ENCODE measurements around the gene GGACT.
"Not testable (repeated sequence)": the region's sequence is repeated elsewhere in the genome, so short reads cannot be mapped to it uniquely, and the experiment has no call there.

The GGACT gene

GRCh38 chr13:100600915-100601314 is 12.3 kb upstream of the GGACT start:
- no peak for DNase-seq (ENCODE audit: low read depth in 2 of 2)

GRCh38 chr13:100600461-100600860 is 11.9 kb upstream of the GGACT start:
- no peak for DNase-seq (ENCODE audit: low read depth in 2 of 2)

- DNase-seq (ENCODE audit: low read depth in 2 of 2), result no peak
These were observed 8.7 kb upstream of the GGACT start for GRCh38 chr13:100597253-100597652.

GRCh38 chr13:100596516-100596915 is 7.9 kb upstream of the GGACT start:
- DNase-seq (ENCODE audit: low read depth in 2 of 2), result no peak

- no peak for DNase-seq (ENCODE audit: low read depth in 2 of 2)
These were observed 6.1 kb upstream of the GGACT start for GRCh38 chr13:100594731-100595130.

GRCh38 chr13:100594255-100594654 is 5.7 kb upstream of the GGACT start:
- no peak for DNase-seq (ENCODE audit: low read depth in 2 of 2)

- no peak for DNase-seq (ENCODE audit: low read depth in 2 of 2)
These were observed 663 bp upstream of the GGACT start for GRCh38 chr13:100589178-100589725.

- DNase-seq (ENCODE audit: low read depth in 2 of 2), result no peak
These were observed 3.7 kb downstream of the GGACT start for GRCh38 chr13:100584896-100585295.

GRCh38 chr13:100581504-100581903 is 7.1 kb downstream of the GGACT start:
- DNase-seq (ENCODE audit: low read depth in 2 of 2), result no peak

- DNase-seq (ENCODE audit: low read depth in 2 of 2), result no peak
These were observed 7.6 kb downstream of the GGACT start for GRCh38 chr13:100581030-100581429.

- DNase-seq (ENCODE audit: low read depth in 2 of 2), result no peak
These were observed 8.5 kb downstream of the GGACT start for GRCh38 chr13:100580045-100580444.

- not testable (repeated sequence) for DNase-seq (ENCODE audit: low read depth in 2 of 2)
These were observed 11.3 kb downstream of the GGACT start for GRCh38 chr13:100577239-100577638.

- peak; percentile 46 to 58 for DNase-seq (ENCODE audit: low read depth in 2 of 2)
These were observed 15.5 kb downstream of the GGACT start for GRCh38 chr13:100573121-100573520.

GRCh38 chr13:100566543-100566942 is 22.0 kb downstream of the GGACT start:
- no peak for DNase-seq (ENCODE audit: low read depth in 2 of 2)

- no peak for DNase-seq (ENCODE audit: low read depth in 2 of 2)
These were observed 23.3 kb downstream of the GGACT start for GRCh38 chr13:100565286-100565685.

- DNase-seq (ENCODE audit: low read depth in 2 of 2), result no peak
These were observed 24.0 kb downstream of the GGACT start for GRCh38 chr13:100564444-100565223.

- DNase-seq (ENCODE audit: low read depth in 2 of 2), result no peak
These were observed 24.8 kb downstream of the GGACT start for GRCh38 chr13:100563779-100564178.

- DNase-seq (ENCODE audit: low read depth in 2 of 2), result no peak
These were observed 26.9 kb downstream of the GGACT start for GRCh38 chr13:100561599-100562204.

GRCh38 chr13:100561158-100561499 is 27.5 kb downstream of the GGACT start:
- no peak for DNase-seq (ENCODE audit: low read depth in 2 of 2)

- DNase-seq (ENCODE audit: low read depth in 2 of 2), result no peak
These were observed 28.0 kb downstream of the GGACT start for GRCh38 chr13:100560498-100561157.

- DNase-seq (ENCODE audit: low read depth in 2 of 2), result no peak
These were observed 28.7 kb downstream of the GGACT start for GRCh38 chr13:100559886-100560285.

GRCh38 chr13:100552755-100553154 is 35.8 kb downstream of the GGACT start:
- DNase-seq (ENCODE audit: low read depth in 2 of 2), result no peak

GRCh38 chr13:100549316-100549715 is 39.3 kb downstream of the GGACT start:
- DNase-seq (ENCODE audit: low read depth in 2 of 2), result no peak

Measured in stimulated activated CD4-positive, alpha-beta T cell treated with anti-CD3 and anti-CD28 coated beads, Interleukin-1b, Interleukin-23, amount 100 ng/mL, for 1 hour (primary cell).